Activated CD4-positive, alpha-beta T cell treated with anti-CD3 and anti-CD28 coated beads, Interleukin-10, Interleukin-2, amounts not matched to agents 100 ng/mL and 50 ng/mL, durations not matched to agents 16 hours and 8 hours (primary cell): ENCODE results near the gene ARHGEF33.

Experiments
- DNase-seq: peaks from one replicate; pipeline ENCODE4 v3.0.0-alpha.2; 2020

ARHGEF33 gene

DNA sequence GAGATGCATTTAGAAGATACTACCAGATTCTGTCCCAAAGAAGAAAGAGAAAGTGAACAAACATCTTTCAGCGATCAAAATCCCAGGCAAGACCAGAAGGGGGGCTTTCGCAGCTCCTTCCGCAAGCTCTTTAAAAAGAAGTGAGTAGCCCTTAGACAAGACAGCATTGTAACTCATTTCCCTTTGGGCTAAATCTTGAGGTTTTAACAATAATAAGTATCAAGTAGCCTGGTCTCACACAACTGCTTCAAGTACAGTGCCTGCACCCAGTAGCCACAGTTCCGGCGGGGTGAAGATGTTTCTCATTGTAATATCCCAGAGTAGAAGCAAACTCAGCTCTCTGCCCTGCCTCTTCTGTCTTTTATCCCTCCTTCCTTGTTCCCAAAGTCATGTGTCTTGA is 76.3 kb downstream of the ARHGEF33 start:
- DNase-seq, result no peak

DNA sequence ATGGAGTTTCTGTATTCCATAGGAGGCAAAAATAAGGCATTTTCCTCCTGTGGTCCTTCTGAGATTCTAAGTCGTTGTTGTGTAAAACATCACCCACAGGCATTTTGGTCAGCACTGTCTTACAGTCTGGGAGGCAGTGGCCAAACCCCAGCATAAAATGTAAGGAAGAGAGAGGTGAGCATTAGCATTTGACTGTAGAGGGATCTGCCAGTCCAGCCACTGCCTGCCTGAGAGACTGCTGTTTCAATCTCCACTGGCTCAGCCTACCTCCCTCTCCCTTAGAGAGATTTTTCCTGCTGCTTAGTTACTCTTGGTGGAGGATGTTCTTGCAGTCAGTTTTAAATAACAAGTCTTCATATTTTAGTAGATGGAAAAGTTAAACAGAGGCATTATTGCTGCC is 77.0 kb downstream of the ARHGEF33 start:
- no peak for DNase-seq

- no peak for DNase-seq
These were observed 78.3 kb downstream of the ARHGEF33 start for GRCh38 chr2:38968021-38968420.

DNA sequence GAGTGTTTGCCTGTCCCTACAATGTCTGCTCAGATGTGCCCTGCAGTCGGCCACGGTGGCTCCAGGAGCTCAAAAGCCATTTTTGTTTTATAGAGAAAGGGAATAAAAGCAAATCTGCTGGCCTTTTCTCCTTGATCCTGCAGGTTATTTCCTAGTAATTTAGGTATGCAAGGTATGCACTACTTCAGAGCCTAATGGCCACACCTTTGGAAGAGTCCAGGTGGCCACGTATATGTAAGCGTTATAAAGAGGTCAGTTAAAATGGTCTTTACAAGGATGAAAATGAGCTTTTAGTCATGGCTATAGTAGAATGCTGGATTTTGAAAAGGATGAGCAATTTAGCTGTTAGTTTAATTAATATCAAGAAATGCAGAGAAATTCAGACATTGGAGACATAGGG is 81.7 kb downstream of the ARHGEF33 start:
- DNase-seq, result no peak

DNA sequence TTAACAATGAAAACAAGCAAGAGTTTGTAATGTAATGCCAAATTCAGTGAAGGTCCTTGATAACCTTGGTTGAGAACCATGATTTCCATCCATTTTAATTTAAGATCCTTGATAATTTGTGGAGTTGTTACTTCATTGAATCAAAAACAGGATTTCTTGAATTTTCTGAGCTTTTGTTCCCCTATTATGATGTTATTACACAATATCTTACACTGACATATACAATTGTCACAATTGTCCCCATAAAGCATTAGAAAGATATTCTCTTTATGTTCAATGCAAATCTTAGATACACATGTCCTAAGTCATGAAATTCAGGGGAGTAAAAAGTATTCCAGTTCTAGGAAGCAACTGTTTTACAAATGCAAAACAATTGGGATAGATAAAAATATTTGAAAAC is 83.6 kb downstream of the ARHGEF33 start:
- no peak for DNase-seq

DNA sequence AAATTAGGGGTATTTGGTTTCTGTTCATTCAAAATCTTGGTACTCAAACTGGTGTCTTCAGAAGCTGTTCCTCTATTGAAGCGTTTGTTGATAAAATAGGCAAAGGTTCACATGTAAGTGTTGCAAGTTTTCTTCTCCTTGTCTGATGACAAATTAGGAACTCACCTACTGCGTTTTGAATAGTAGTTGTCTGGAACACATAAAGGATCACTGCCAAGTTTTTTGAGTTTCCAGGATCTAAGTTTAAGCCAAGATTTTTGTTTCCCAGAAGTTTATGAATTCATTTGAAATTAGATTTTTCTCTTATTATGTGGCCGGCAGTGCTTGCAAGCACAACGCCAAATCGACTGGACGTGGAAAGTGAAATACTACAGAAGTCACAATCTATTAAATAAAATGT is 85.4 kb downstream of the ARHGEF33 start:
- DNase-seq, result no peak

DNA sequence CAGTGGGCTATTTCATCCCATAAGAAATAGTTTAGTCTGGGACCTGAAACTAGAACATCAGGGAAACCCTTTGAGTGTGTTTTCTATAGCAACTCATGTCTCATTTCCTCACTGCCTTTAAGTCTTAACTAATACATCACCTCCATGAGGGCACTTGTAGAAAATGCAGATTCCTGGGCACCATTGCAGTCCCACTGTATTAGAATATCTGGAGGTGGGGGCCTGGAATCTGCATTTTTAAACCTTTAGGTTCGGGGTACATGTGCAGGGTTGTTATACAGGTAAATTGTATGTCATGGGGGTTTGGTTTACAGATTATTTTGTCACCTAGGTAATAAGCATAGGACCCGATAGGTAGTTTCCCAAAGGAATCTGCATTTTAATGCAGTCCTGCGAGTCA is 87.4 kb downstream of the ARHGEF33 start:
- DNase-seq, result no peak

- no peak for DNase-seq
These were observed 88.7 kb downstream of the ARHGEF33 start for GRCh38 chr2:38978296-38978903.

DNA sequence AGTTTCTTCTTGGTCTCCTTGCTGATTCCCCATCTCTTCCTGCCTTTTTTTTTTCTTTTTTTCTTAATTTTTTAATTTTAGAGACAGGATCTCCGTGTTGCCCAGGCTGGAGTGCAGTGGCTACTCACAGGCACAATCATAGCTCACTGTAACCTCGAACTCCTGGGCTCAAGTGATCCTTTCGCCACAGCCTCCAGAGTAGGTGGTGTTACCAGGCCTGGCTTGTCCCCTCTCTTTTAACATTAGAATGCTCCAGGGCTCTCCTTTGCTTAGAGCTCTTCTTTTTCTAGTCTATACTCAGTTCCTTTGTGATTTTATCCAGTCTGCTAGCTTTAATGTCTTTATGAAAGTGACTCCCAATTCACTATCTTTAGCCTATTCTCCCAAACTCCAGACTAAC is 89.2 kb downstream of the ARHGEF33 start:
- no peak for DNase-seq

DNA sequence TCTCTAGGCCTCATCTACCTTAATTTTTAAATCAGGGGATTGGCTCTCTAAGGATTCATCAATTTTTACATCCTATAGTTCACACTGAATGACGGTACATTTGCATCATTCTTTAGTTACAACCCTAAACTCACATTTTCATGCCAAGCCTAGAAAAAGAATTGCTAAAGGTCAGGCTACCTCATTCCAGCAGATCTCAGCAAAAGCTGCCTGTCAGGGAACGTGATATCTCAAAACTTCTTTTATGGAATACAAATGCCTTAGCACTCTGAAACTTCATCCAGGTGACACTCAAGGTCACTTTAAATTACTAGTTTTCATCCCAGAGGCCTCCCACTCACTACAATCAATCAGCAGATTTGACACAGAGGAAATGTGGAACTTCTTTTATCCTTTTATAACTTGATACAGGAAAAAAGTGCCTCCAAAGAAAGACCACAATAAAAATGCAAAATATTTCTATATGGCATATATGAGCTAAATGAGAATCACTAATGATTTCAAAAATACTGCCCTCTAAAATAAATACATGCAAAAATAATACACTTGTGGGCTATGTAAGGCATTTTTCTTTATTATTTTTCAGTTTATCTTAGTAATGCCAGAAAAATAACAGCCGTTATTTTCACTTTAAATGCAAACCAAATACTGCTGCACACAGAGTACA is 91.5 kb downstream of the ARHGEF33 start:
- no peak for DNase-seq

- DNase-seq, result no peak
These were observed 92.1 kb downstream of the ARHGEF33 start for GRCh38 chr2:38981670-38982357.

- no peak for DNase-seq
These were observed 92.8 kb downstream of the ARHGEF33 start for GRCh38 chr2:38982498-38982897.

DNA sequence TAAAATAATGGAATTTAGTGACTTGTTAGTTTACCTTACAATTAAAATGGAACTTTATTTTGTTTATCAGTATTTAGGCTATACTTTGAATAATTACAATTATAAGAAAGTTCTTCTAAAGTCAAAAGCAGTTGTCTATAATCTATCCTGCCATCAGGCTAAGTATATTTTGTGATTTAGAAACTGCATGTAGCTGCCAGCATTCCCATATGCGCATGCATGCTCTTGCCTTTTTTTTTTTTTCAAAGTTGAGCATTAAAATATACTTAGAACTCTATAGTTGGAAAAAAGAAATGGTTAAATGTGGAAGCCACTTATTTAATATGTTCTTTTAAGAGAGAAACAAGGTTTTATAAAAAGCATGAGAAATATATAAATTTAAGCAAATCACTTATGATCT is 99.0 kb downstream of the ARHGEF33 start:
- DNase-seq, result no peak

- DNase-seq, result no peak
These were observed 102.2 kb downstream of the ARHGEF33 start for GRCh38 chr2:38991899-38992298.

DNA sequence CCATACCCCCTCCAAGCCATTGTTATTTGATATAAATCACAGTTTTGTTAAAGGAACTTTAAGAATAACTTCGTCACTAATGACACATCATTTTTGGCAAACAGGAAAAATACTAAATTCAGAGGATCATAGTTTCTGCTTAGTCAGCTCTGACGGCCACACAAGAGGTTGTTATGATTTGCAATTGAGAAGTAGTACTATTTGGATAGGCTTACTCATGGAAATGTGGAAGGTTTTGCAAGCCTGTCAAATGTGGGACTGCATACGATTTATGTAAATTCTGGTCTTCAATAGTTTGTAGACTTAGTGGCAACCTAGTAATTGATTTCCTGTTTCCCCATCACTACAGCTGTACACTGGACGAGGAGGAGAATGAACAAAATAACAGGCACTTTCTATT is 108.1 kb downstream of the ARHGEF33 start:
- no peak for DNase-seq

- no peak for DNase-seq
These were observed 110.9 kb downstream of the ARHGEF33 start for GRCh38 chr2:39000552-39000951.

- no peak for DNase-seq
These were observed 118.3 kb downstream of the ARHGEF33 start for GRCh38 chr2:39007875-39008504.

DNA sequence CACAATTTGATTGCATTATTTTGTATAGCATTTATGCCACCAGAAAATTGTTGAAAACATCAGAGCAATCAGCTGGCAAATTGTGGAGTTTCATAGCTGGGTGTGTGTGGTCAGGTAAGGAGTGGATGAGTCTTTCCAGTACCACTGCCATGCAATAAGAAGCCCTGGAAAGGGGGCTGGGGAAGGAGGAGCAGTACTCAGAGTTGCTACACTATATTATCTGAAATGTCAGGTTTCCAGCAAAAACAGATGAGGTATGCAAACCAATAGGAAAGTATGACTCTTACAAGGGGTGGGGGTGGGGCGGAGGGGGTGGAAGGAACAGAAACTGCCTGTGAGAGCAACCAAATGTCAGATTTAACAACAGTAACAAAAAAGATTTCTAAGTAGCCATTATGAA is 119.0 kb downstream of the ARHGEF33 start:
- DNase-seq, result peak; percentile 17

GRCh38 chr2:39013871-39014270 is 124.2 kb downstream of the ARHGEF33 start:
- DNase-seq, result no peak

- DNase-seq, result no peak
These were observed 125.7 kb downstream of the ARHGEF33 start for GRCh38 chr2:39015424-39015823.

DNA sequence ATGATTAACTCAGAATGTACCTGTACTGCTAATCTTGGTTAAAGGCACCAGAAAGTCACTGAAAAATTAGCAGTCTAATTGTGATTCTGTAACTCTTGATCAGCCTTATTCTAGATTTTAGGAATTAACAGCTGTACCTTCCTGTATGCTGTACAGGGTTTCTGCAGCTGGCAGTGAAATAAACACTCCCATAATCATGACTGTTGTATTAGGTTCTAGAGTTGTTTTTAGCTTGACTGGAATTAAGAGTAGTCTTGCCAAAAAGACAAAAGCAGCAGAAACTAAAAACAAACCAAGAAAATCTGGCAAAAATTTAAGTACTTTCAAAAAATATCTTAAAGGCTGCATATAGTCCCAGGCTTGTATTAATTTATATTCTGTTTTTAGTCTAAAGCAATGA is 127.7 kb downstream of the ARHGEF33 start:
- no peak for DNase-seq

GRCh38 chr2:39018638-39019037 is 129.0 kb downstream of the ARHGEF33 start:
- no peak for DNase-seq

DNA sequence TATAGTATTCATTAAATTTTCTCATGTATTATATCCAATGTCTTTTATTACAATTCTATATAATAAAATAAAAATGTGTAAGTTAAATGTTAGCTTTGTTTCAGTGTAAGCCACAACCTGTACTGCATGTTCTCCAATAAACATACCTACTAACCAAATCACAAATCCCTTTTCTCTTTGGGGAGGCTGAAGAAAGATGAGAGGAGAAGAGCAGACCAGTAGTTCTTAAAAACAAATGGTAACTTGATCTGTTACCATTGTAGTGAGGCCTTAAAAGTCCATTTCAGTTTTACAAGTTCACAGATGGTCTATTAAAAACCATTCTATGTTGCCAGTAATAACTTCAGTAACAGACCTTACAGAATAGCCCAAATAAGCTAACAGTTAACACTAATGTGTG is 130.7 kb downstream of the ARHGEF33 start:
- DNase-seq, result no peak

- DNase-seq, result no peak
These were observed 133.1 kb downstream of the ARHGEF33 start for GRCh38 chr2:39022642-39023235.
